Progenitor cell of endocrine pancreas (in vitro differentiated cells): Measurements from ENCODE around the gene CHCHD2. TPM values are rescaled to one million over a fixed set of nuclear protein-coding genes. Genes with fewer than 3 reads are reported as not detected.
"Not testable (repeated sequence)": the region's sequence is repeated elsewhere in the genome, so short reads cannot be mapped to it uniquely, and the experiment has no call there.

Experiments used
- DNase-seq: peaks from one replicate; pipeline ENCODE4 v3.0.0; 2021; ENCODE audit warnings: low spot score; ENCODE audit not compliant: unreplicated experiment
- H3K27ac Mint-ChIP-seq: 2 replicates; pipeline ENCODE4 v1.8.0; 2021; ENCODE audit warnings: mild to moderate bottlenecking, moderate library complexity, mixed read lengths
- H3K27me3 Mint-ChIP-seq: 2 replicates; pipeline ENCODE4 v1.8.0; 2021; ENCODE audit warnings: mixed read lengths
- H3K36me3 Mint-ChIP-seq: 2 replicates; pipeline ENCODE4 v1.8.0; 2022; ENCODE audit warnings: mixed read lengths; ENCODE audit not compliant: insufficient read depth
- H3K4me1 Mint-ChIP-seq: 2 replicates; pipeline ENCODE4 v1.8.0; 2021; ENCODE audit warnings: low read depth, mixed read lengths
- H3K4me3 Mint-ChIP-seq: 2 replicates; pipeline ENCODE4 v1.8.0; 2021; ENCODE audit warnings: low read depth, mild to moderate bottlenecking, moderate library complexity, mixed read lengths
- H3K9me3 Mint-ChIP-seq: 2 replicates; pipeline ENCODE4 v1.8.0; 2021; ENCODE audit warnings: low read depth, mixed read lengths
- total RNA-seq: library from RNA; stranded (reverse); gene quantifications from 2 replicates; pipeline ENCODE4 v1.2.1, GENCODE V29; 2021
- TF ChIP-seq, protein P1 (sequence below): fragments of 200-600 bp; sonication (generic); IDR thresholded peaks from one replicate; pipeline ENCODE4 v1.5.0; 2021; ENCODE audit warnings: antibody characterized with exemption, mild to moderate bottlenecking; ENCODE audit not compliant: unreplicated experiment

Gene CHCHD2
- total RNA-seq, 1 donor from 2014 or later = 137 TPM

DNA sequence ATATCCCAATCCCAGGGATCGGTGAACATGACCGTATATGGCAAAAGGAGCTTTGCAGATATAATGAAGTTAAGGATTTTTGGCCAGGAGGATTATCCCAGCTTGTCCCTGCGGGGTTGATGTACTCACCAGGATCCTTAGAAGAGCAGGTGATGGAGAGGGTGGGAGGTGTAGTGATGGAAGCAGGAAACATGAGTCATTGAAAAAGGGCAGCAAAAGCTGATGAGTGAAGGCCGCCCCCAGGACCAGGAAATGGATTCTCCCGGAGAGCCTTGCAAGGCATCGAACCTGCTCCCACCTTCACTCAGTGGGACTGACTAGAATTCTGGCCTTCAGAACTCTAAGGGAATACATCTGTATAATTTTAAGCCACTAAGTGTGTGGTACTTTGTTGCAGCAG, 15.2 kb upstream of the CHCHD2 start:
- Mint-ChIP-seq H3K36me3 (peaks cover 3% of the 10 kb centered on the region), H3K27me3 (no peaks in the 10 kb centered on the region)

DNA sequence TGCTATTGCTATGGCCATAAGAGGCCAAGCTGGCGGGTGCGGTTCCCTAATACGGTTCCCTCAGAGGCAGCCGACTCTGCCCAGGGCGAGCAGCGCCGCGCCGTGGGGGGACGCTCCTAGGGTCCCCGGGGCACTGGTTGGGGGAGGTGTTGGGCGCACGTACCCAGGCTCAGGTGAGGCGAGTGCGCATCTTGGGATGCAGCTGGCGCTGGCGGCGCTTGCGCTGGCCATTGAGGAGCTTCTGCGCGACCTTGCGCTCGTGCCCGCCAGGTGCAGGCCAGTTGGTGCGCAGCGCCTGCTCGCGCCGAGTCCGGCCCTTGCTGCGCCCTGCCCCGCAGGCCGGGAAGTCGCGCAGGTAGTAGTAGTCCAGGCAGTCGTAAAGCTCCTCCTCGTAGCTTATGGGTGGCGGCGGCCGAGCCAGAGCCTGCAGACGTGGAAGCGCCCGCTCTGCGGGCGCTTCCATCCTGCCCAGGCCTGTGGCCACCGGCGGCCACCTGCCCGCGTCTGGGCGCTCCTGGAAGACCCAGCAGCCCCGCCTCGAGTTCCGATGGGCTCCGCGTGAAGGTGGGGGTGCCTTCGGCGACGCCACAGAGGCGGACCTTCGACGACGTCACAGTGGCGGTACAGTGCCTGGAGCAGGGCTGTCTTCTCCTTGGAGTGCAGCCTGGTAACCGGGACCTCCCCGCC, 9.7 kb upstream of the CHCHD2 start, which contains the start of gene NUPR2:
NUPR2 (minus strand) TSS at position 566 of the 687 bp plus-strand sequence; CDS start at position 463, 103 bp downstream.
- DNase-seq = no peak
- Mint-ChIP-seq H3K4me3 (no peak within 1 kb of the TSS), H3K36me3 (peaks cover 2% of the 10 kb centered on the region), H3K4me1 (no peaks in the 10 kb centered on the region), H3K27ac (no peak within 1 kb of the TSS), H3K27me3 (no peaks in the 10 kb centered on the region), H3K9me3 (peaks cover 20% of the 10 kb centered on the region)
- TF ChIP-seq, protein P1, sequence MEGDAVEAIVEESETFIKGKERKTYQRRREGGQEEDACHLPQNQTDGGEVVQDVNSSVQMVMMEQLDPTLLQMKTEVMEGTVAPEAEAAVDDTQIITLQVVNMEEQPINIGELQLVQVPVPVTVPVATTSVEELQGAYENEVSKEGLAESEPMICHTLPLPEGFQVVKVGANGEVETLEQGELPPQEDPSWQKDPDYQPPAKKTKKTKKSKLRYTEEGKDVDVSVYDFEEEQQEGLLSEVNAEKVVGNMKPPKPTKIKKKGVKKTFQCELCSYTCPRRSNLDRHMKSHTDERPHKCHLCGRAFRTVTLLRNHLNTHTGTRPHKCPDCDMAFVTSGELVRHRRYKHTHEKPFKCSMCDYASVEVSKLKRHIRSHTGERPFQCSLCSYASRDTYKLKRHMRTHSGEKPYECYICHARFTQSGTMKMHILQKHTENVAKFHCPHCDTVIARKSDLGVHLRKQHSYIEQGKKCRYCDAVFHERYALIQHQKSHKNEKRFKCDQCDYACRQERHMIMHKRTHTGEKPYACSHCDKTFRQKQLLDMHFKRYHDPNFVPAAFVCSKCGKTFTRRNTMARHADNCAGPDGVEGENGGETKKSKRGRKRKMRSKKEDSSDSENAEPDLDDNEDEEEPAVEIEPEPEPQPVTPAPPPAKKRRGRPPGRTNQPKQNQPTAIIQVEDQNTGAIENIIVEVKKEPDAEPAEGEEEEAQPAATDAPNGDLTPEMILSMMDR = no peak

More for the DNA sequence above, 15.2 kb upstream of the CHCHD2 start:
- DNase-seq = no peak
- H3K27ac Mint-ChIP-seq = no peak overlapping the region
- H3K9me3 Mint-ChIP-seq = peaks cover 33% of the 10 kb centered on the region
- H3K4me1 Mint-ChIP-seq = no peaks in the 10 kb centered on the region
- H3K4me3 Mint-ChIP-seq = no peak overlapping the region
- TF ChIP-seq, protein P1 = no peak

DNA sequence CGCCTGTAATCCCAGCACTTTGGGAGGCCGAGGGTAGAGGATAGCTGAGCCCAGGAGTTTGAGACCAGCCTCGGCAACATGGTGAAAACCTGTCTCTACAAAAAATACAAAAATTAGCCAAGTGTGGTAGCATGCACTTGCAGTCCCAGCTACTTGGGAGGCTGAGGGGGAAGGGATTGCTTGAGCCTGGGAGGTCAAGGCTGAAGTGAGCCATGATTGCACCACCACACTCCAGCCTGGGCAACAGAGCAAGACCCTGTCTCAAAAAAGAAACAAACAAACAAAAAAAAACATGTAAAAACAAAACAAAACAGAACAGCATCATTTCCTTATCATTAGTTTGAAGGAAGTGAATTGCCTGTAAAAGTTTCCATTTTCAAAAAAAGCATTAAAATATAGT, 6.0 kb upstream of the CHCHD2 start:
- not testable (repeated sequence) for H3K27me3 Mint-ChIP-seq, H3K27ac Mint-ChIP-seq, H3K36me3 Mint-ChIP-seq, H3K4me3 Mint-ChIP-seq, H3K4me1 Mint-ChIP-seq, DNase-seq
- peaks cover 11% of the 10 kb centered on the region for H3K9me3 Mint-ChIP-seq

DNA sequence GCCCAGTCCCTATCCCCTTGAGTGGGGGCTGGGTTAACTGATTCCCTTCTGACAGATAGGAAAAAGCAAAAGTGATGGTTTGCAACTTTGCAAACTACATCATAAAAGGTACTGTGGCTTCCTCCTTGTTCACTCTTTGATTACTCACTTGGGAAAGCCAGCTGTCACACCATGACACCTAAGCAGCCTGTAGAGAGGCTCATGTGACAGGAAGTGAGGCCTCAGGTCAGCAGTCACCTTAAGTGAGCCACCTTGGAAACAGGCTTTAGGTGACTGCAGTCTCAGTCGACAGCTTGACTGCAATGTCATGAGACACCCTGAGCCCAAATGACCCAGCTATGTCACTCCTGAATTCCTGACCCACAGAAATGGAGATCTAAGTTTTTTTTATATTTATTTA, 4.3 kb upstream of the CHCHD2 start:
- DNase-seq = no peak
- peaks cover 2% of the 10 kb centered on the region for H3K4me1 Mint-ChIP-seq
- peaks cover 2% of the 10 kb centered on the region for H3K36me3 Mint-ChIP-seq
- no peak overlapping the region for H3K27ac Mint-ChIP-seq
- no peak overlapping the region for H3K4me3 Mint-ChIP-seq
- peaks cover 17% of the 10 kb centered on the region for H3K9me3 Mint-ChIP-seq
- H3K27me3 Mint-ChIP-seq = no peaks in the 10 kb centered on the region
- TF ChIP-seq, protein P1 = no peak

DNA sequence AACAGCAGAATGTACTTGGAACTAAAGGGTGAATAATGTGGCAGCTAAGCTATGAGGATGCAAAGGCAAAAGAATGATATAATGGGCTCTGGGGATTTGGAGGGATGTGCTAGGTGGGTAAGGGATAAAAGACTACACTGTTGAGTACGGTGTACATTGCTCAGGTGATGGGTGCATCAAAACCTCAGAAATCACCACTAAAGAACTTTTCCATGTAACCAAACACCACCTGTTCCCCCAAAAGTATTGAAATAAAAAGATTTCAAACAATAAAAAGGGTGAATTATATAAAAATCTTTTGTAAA, 1.6 kb upstream of the CHCHD2 start:
- peaks cover 3% of the 10 kb centered on the region for H3K36me3 Mint-ChIP-seq
- peaks cover 13% of the 10 kb centered on the region for H3K9me3 Mint-ChIP-seq
- TF ChIP-seq, protein P1 = no peak
- no peak overlapping the region for H3K4me3 Mint-ChIP-seq
- H3K27me3 Mint-ChIP-seq = no peaks in the 10 kb centered on the region
- no peak for DNase-seq
- H3K4me1 Mint-ChIP-seq = peaks cover 2% of the 10 kb centered on the region
- H3K27ac Mint-ChIP-seq = no peak overlapping the region

DNA sequence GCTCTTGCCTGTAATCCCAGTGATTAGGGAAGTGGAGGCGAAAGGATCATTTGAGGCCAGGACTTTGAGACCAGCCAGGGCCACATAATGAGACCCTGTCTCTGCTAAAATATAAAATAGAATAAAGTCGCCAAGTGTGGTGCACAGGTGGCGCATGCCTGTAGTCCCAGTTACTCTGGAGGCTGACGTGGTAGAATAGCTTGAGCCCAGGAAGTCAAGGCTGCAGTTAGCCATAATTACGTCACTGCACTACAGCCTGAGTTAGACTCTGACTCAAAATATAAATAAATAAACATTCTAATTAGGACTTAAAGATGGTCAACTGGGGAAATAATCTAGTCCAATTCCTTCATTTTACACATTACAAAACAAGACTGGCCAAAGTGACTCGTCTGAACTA, 768 bp downstream of the CHCHD2 start:
- Mint-ChIP-seq H3K4me3 (peak overlapping the region; percentile 93), H3K27me3 (no peaks in the 10 kb centered on the region), H3K27ac (peak overlapping the region; percentile 97), H3K36me3 (peaks cover 7% of the 10 kb centered on the region), H3K9me3 (peaks cover 10% of the 10 kb centered on the region), H3K4me1 (peaks cover 2% of the 10 kb centered on the region)
- TF ChIP-seq, protein P1 = no peak
- no peak for DNase-seq

DNA sequence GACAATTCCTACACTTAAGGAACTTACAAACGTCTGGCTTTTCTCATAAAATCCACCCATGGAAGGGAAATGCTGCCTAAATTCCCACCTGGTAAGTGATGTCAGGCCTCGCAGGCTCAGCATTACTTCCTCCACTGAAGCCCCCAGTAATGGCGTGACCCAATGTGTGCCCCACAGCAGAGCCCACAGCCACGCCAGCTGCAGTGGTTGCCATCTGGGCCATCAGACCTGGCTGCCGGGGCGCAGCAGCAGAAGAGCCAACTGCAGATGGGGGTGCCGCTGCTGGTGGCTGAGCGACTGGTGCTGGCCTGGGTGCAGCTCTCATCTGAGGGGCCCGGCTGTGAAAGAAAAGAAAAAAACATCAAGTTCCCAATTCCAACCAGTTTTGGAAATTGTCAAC, 2.1 kb downstream of the CHCHD2 start:
- H3K4me1 Mint-ChIP-seq, H3K36me3 Mint-ChIP-seq, H3K4me3 Mint-ChIP-seq, H3K27ac Mint-ChIP-seq, H3K27me3 Mint-ChIP-seq, DNase-seq: not testable (repeated sequence)
- peaks cover 14% of the 10 kb centered on the region for H3K9me3 Mint-ChIP-seq
